VCaP (cell line): ENCODE results near the gene PAQR8.
A peak's percentile ranks its signal among the peaks of the same experiment; 100 is the strongest.

Experiments used
- H3K27ac ChIP-seq: fragments of 450-650 bp; 2 replicates; pipeline ENCODE4 v1.5.1; 2017
- TF ChIP-seq, protein P1 (sequence below): fragments of 450-650 bp; conservative IDR thresholded peaks from 2 replicates; pipeline ENCODE4 v1.5.1; 2017; ENCODE audit warnings: mild to moderate bottlenecking, moderate library complexity

PAQR8 gene

DNA sequence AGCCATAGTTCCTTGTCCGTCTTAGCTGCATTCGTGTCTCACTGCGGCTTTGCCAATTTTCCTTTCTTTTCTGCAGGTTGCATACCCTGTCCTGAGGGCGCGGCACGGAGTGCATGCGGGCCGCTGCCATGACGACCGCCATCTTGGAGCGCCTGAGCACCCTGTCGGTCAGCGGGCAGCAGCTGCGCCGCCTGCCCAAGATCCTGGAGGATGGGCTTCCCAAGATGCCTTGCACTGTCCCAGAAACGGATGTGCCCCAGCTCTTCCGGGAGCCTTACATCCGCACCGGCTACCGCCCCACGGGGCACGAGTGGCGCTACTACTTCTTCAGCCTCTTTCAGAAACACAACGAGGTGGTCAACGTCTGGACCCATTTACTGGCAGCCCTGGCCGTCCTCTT is 41.1 kb downstream of the PAQR8 start:
- no peak overlapping the region for H3K27ac ChIP-seq
- TF ChIP-seq, protein P1, sequence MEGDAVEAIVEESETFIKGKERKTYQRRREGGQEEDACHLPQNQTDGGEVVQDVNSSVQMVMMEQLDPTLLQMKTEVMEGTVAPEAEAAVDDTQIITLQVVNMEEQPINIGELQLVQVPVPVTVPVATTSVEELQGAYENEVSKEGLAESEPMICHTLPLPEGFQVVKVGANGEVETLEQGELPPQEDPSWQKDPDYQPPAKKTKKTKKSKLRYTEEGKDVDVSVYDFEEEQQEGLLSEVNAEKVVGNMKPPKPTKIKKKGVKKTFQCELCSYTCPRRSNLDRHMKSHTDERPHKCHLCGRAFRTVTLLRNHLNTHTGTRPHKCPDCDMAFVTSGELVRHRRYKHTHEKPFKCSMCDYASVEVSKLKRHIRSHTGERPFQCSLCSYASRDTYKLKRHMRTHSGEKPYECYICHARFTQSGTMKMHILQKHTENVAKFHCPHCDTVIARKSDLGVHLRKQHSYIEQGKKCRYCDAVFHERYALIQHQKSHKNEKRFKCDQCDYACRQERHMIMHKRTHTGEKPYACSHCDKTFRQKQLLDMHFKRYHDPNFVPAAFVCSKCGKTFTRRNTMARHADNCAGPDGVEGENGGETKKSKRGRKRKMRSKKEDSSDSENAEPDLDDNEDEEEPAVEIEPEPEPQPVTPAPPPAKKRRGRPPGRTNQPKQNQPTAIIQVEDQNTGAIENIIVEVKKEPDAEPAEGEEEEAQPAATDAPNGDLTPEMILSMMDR: no peak

DNA sequence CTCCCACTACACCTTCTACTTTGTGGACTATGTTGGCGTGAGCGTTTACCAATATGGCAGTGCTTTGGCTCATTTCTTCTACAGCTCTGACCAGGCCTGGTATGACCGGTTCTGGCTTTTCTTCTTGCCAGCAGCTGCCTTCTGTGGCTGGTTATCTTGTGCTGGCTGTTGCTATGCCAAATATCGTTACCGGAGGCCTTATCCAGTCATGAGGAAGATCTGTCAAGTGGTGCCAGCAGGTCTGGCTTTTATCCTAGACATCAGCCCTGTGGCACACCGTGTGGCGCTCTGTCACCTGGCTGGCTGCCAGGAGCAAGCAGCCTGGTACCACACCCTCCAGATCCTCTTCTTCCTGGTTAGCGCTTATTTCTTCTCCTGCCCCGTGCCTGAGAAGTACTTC is 41.7 kb downstream of the PAQR8 start:
- H3K27ac ChIP-seq: no peak overlapping the region
- TF ChIP-seq, protein P1: no peak

DNA sequence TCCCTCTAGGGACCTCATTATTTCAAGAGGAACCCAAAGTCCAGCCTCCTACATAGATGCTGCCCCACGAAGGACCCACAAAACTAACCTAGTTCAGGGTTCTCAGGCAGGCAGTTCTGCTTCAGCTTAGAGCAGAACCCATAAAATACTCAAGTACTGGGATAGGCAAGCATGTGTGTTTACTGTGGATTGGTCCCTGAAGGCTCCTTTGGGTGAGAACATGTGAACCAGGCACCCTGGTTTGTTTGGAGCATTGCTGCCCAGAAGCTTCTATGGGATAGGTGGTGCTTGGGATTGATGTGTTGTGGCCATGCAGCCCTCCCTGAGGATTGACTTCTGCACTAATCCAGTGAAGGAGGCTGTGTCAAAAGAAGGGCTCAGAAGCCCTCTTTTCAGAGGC is 43.3 kb downstream of the PAQR8 start:
- TF ChIP-seq, protein P1: no peak

DNA sequence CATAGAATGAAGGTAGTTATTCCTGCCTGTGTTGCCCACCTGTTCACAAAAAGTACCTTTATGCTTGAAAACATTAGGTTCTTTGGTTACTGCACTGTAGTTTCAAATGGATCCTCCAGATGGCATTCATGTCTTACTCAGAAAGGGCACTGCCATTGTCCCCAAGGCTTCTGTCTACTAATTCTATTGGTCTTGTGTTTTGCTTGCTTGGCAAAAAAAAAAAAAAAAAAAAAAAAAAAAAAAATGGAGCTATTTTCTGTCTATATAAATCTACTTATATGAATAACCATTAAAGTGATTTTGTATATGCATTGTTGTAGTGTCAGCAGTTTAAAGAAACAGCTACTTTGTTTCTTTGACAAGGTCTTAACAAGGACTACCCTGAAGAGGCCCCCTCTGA is 45.5 kb downstream of the PAQR8 start:
- no peak overlapping the region for H3K27ac ChIP-seq
- TF ChIP-seq, protein P1: peak; percentile 74

More for the DNA sequence above, 43.3 kb downstream of the PAQR8 start:
- H3K27ac ChIP-seq: no peak overlapping the region

DNA sequence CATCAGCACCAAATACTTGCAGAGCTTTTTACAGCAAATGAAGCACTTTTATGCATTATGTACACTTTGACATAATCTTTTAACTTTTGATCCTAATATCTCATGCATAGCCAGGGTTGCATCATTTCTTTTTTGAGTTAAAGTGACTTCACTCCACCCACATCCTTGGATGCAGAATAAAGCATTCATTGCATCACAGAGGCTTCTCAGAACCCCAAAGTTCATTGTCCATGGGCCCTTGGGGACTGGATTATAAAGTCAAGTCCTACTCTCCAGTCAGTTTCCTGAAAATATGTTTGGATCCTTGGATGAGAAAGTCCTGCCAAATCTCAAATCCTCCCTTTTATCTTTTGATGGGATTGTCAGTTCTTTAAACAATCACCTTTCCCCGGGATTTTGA is 47.5 kb downstream of the PAQR8 start:
- H3K27ac ChIP-seq: no peak overlapping the region
- TF ChIP-seq, protein P1: no peak

DNA sequence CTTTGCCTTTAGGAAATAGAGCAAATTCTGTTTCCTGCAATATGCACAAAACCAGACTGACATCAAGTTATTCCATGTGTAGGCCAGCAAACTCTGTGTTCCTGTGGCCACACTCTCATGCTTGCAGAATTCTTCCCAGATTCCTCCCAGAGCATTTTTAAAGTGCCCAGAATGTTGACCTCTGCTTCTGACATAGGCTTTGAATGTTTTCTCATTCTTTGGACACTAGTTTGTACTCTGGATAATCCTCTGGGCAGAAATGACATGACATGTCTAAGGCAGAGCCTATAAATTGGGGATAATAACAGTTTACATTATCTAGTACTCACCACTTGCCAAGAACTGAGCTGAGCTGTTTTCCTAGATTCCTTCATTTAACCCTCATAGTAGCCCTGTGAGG is 49.0 kb downstream of the PAQR8 start:
- H3K27ac ChIP-seq: no peak overlapping the region
- TF ChIP-seq, protein P1: no peak

DNA sequence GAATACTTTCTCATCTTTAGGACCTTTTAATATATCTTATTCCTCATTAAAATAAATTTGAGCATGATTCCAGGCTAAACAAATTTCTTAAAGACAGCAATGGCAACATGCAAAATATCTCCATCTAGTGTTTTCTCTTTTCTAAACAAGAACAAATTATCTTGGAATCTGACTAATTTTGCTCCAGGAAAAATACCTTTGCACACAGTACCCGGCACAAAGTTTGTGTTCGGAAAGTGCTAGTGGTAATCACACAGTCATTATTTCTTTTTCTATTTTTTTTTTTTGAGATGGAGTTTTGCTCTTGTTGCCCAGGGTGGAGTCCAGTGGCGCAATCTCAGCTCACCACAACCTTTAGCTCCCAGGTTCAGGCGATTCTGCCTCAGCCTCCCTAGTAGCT is 50.0 kb downstream of the PAQR8 start:
- H3K27ac ChIP-seq: no peak overlapping the region
- TF ChIP-seq, protein P1: no peak

DNA sequence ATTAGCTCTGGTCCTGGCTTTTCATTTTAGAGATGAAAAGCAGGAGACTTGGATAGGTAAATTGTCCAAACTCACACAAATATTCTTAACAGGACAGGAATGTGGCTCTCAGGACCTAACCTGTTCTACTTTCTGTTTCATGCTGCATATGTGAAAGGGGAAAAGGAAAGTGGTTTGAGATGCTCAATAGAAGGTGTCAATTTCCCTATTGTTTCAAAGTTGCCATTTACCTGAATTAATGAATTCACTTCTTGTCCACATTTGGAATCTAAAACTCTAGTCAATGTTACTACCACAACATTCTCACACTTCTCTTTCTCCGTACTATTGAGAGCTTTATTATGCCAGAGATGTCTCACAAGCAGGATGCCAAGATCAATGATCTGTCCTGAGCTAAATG is 53.4 kb downstream of the PAQR8 start:
- TF ChIP-seq, protein P1: no peak

More for the DNA sequence above, 53.4 kb downstream of the PAQR8 start:
- H3K27ac ChIP-seq: no peak overlapping the region
